ENCODE data around the gene TNFSF8. TPM values are rescaled to one million over a fixed set of nuclear protein-coding genes. Genes with fewer than 3 reads are reported as not detected.

Gene TNFSF8
- polyA plus RNA-seq, 1 of the 3 experiments (the other 2 are of a cell fraction) = not detected

DNA sequence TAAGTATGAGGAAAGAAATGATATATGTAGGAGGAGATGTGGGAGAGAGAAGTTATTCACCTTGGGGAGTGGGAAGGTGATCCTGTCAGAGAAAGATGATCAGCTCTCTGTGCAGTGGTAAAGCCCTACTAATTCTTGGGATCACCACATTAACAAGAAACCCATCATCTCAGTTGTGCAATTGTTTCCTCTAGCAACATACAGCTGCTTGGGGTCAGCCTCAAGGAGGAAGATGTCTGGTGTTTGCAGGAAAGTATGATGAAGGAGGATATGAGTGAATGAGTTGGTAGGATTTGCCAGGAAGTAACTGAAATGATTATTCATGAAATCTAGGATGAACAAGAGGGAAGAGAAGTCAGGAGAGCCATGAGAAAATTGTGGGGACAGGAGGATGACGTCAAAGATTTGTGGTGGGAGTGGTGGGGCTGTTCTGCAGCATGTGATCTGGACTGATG is 50.1 kb downstream of the TNFSF8 start:
- H3K4me1 ChIP-seq (ENCODE audit: control insufficient read depth in 1 of 2, insufficient read depth in 2 of 2, low read depth in 1 of 2, low read length in 1 of 2) = no peaks in the 10 kb centered on the region
- H3K4me2 ChIP-seq = no peak overlapping the region
- H3K79me2 ChIP-seq (ENCODE audit: insufficient read depth) = no peaks in the 10 kb centered on the region
- ChIA-PET CTCF (no interaction called here), POLR2A (no interaction called here)
- H3F3A ChIP-seq (replicated peaks; ENCODE audit: insufficient read depth) = no peaks in the 10 kb centered on the region
- H2AFZ ChIP-seq (ENCODE audit: low read depth) = no peak overlapping the region
- H3K9me3 ChIP-seq = peaks cover 2% of the 10 kb centered on the region; the same call in 1 of the 2 replicates
- H3K27ac ChIP-seq (ENCODE audit: low read depth in 2 of 2, low read length in 1 of 2) = no peak overlapping the region
- 29% methylated on average over 1 of the region's 1 CpG for WGBS (ENCODE audit: low lambda C conversion rate)
- H3K9me2 ChIP-seq = no peaks in the 10 kb centered on the region
- no peak for TF ChIP-seq POLR2AphosphoS5 (IDR thresholded peaks at IDR 0.05; ENCODE audit: low read depth, low read length)
- no peak for TF ChIP-seq RFX5 (IDR thresholded peaks at IDR 0.05; ENCODE audit: low read length)
- no peak for TF ChIP-seq EP300 (IDR thresholded peaks at IDR 0.05; ENCODE audit: borderline replicate concordance in 1 of 2, low read depth in 1 of 2, low read length in 1 of 2)
- no peak for TF ChIP-seq JUND (IDR thresholded peaks at IDR 0.05)
- TF ChIP-seq TCF12 (IDR thresholded peaks at IDR 0.05) = no peak
- no peak for TF ChIP-seq FOSL2 (IDR thresholded peaks at IDR 0.05; ENCODE audit: borderline replicate concordance, low read depth)
- TF ChIP-seq, protein P1, sequence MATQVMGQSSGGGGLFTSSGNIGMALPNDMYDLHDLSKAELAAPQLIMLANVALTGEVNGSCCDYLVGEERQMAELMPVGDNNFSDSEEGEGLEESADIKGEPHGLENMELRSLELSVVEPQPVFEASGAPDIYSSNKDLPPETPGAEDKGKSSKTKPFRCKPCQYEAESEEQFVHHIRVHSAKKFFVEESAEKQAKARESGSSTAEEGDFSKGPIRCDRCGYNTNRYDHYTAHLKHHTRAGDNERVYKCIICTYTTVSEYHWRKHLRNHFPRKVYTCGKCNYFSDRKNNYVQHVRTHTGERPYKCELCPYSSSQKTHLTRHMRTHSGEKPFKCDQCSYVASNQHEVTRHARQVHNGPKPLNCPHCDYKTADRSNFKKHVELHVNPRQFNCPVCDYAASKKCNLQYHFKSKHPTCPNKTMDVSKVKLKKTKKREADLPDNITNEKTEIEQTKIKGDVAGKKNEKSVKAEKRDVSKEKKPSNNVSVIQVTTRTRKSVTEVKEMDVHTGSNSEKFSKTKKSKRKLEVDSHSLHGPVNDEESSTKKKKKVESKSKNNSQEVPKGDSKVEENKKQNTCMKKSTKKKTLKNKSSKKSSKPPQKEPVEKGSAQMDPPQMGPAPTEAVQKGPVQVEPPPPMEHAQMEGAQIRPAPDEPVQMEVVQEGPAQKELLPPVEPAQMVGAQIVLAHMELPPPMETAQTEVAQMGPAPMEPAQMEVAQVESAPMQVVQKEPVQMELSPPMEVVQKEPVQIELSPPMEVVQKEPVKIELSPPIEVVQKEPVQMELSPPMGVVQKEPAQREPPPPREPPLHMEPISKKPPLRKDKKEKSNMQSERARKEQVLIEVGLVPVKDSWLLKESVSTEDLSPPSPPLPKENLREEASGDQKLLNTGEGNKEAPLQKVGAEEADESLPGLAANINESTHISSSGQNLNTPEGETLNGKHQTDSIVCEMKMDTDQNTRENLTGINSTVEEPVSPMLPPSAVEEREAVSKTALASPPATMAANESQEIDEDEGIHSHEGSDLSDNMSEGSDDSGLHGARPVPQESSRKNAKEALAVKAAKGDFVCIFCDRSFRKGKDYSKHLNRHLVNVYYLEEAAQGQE (IDR thresholded peaks at IDR 0.05; ENCODE audit: low read depth, low read length) = no peak
- no peaks in the 10 kb centered on the region for H3K36me3 ChIP-seq (replicated peaks in 1 of 2; ENCODE audit: control insufficient read depth in 1 of 2, insufficient read depth in 2 of 2, low read length in 1 of 2)
- DNase-seq = no peak
- H3K9ac ChIP-seq = no peak overlapping the region
- H4K20me1 ChIP-seq (ENCODE audit: insufficient read depth) = no peaks in the 10 kb centered on the region
- no peak overlapping the region for H3K4me3 ChIP-seq (ENCODE audit: low read depth in 2 of 2, low read length in 1 of 2)
- no peaks in the 10 kb centered on the region for H3K27me3 ChIP-seq (ENCODE audit: insufficient read depth)

DNA sequence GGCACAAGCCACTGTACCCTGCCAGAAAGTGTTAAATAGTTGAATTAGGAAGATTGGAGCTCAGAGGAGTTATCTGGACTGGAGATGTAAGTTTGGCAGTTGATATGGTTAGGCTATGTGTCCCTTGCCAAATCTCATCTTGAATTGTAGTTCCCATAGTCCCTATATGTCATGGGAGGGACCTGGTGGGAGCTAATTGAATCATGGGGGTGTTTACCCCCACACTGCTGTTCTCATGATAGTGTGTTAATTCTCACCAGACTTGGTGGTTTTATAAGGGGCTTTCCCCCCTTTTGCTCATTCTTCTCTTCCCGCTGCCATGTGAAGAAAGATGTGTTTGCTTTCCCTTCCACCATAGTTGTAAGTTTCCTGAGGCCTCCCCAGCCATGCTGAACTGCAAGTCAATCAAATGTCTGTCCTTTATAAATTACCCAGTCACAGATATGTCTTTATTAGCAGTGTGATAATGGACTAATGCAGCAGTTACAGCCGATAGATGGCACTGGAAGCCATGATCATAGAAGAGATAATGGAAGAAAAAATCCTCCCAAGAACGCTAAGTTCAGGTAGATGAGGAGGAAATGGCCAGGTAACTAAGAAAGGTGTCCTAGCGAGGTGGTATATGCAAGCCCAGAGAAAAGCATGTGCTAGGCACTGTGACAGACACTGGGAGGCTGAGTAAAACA is 51.4 kb downstream of the TNFSF8 start:
- 26% methylated on average over 4 of the region's 4 CpGs for WGBS (ENCODE audit: low lambda C conversion rate)
- POLR2A ChIA-PET = no interaction called here

More for the DNA sequence above, 51.4 kb downstream of the TNFSF8 start:
- no peaks in the 10 kb centered on the region for H3K4me1 ChIP-seq (ENCODE audit: control insufficient read depth in 1 of 2, insufficient read depth in 2 of 2, low read depth in 1 of 2, low read length in 1 of 2)
- CTCF ChIA-PET = no interaction called here
- H3K4me3 ChIP-seq (ENCODE audit: low read depth in 2 of 2, low read length in 1 of 2) = no peak overlapping the region
- H3K9ac ChIP-seq = no peak overlapping the region
- H3K4me2 ChIP-seq = no peak overlapping the region
- H4K20me1 ChIP-seq (ENCODE audit: insufficient read depth) = no peaks in the 10 kb centered on the region
- no peaks in the 10 kb centered on the region for H3K9me2 ChIP-seq
- H3K79me2 ChIP-seq (ENCODE audit: insufficient read depth) = no peaks in the 10 kb centered on the region
- no peak for DNase-seq
- no peaks in the 10 kb centered on the region for H3K36me3 ChIP-seq (replicated peaks in 1 of 2; ENCODE audit: control insufficient read depth in 1 of 2, insufficient read depth in 2 of 2, low read length in 1 of 2)
- TF ChIP-seq FOXM1 (IDR thresholded peaks at IDR 0.05; ENCODE audit: low read depth) (no peak), GABPA (IDR thresholded peaks at IDR 0.05; ENCODE audit: low read depth) (no peak), GATA2 (CRISPR knock-in tag; IDR thresholded peaks at IDR 0.05) (no peak), CHD2 (IDR thresholded peaks at IDR 0.05; ENCODE audit: low read length, partially characterized antibody) (no peak), SIN3A (IDR thresholded peaks at IDR 0.05; ENCODE audit: borderline replicate concordance, low read depth, low read length) (no peak), RXRA (IDR thresholded peaks at IDR 0.05; ENCODE audit: borderline replicate concordance, low read depth) (no peak)
- TF ChIP-seq, protein P1 (IDR thresholded peaks at IDR 0.05; ENCODE audit: low read depth, low read length) = no peak
- TF ChIP-seq, protein P2, sequence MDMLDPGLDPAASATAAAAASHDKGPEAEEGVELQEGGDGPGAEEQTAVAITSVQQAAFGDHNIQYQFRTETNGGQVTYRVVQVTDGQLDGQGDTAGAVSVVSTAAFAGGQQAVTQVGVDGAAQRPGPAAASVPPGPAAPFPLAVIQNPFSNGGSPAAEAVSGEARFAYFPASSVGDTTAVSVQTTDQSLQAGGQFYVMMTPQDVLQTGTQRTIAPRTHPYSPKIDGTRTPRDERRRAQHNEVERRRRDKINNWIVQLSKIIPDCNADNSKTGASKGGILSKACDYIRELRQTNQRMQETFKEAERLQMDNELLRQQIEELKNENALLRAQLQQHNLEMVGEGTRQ (IDR thresholded peaks at IDR 0.05; ENCODE audit: borderline replicate concordance, low read depth, low read length) = no peak
- TF ChIP-seq, protein P3, sequence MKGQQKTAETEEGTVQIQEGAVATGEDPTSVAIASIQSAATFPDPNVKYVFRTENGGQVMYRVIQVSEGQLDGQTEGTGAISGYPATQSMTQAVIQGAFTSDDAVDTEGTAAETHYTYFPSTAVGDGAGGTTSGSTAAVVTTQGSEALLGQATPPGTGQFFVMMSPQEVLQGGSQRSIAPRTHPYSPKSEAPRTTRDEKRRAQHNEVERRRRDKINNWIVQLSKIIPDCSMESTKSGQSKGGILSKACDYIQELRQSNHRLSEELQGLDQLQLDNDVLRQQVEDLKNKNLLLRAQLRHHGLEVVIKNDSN (IDR thresholded peaks at IDR 0.05; ENCODE audit: borderline replicate concordance, low read depth) = no peak
- H3F3A ChIP-seq (replicated peaks; ENCODE audit: insufficient read depth) = no peaks in the 10 kb centered on the region
- H3K9me3 ChIP-seq = peaks cover 4% of the 10 kb centered on the region; the same call in 1 of the 2 replicates
- no peak overlapping the region for H2AFZ ChIP-seq (ENCODE audit: low read depth)
- no peak overlapping the region for H3K27ac ChIP-seq (ENCODE audit: low read depth in 2 of 2, low read length in 1 of 2)
- no peaks in the 10 kb centered on the region for H3K27me3 ChIP-seq (ENCODE audit: insufficient read depth)

Data from SK-N-SH (cell line).